ENCODE results near the gene FSTL1.

DNA sequence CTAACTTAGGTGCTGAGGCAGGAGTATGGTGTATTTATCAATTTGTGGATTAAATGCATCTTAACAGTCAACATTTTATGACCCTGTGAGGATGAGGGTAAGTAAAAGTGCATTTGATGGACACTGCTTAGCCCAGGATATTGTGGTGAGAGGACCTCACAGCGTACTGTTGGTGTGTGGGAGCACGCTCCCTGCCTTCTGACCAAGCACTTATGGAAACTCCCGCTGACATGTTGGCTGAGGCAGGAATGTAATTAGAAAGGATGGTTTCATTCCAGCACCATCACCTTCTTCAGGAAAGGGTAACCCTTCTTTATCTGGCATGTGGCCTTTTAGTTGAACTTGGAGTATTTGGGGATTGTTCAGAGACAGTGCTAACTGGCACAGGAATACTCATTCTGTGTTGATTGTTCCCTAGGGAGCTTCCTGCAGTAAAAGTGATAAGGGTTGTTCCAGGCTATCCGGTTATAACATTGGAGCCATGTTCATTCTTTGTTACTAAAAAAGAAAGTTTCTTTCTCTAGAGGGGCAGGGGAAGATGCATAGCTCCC is 11.7 kb upstream of the FSTL1 start:
- TF ChIP-seq TCF7L2 (IDR thresholded peaks at IDR 0.05; ENCODE audit: borderline replicate concordance, low read depth, low read length) (no peak), ZNF596 (tag by site-specific recombination; IDR thresholded peaks at IDR 0.05) (0 out of 2 replicates have a peak, but pooled peaks have one; percentile 7), SCRT1 (tag by site-specific recombination; IDR thresholded peaks at IDR 0.05; ENCODE audit: borderline replicate concordance) (no peak), ZNF561 (tag by site-specific recombination; IDR thresholded peaks at IDR 0.05; ENCODE audit: borderline replicate concordance) (no peak), ZNF530 (tag by site-specific recombination; IDR thresholded peaks at IDR 0.05; ENCODE audit: low read depth) (no peak), ZBTB1 (tag by site-specific recombination; IDR thresholded peaks at IDR 0.05) (no peak), ZNF792 (tag by site-specific recombination; IDR thresholded peaks at IDR 0.05) (no peak), ZNF621 (tag by site-specific recombination; IDR thresholded peaks at IDR 0.05) (no peak), ZNF274 (IDR thresholded peaks at IDR 0.05; ENCODE audit: low read length) (no peak), ZNF274 (tag by site-specific recombination; IDR thresholded peaks at IDR 0.05; ENCODE audit: borderline replicate concordance) (no peak), ZNF214 (tag by site-specific recombination; IDR thresholded peaks at IDR 0.05; ENCODE audit: borderline replicate concordance) (no peak), ZNF585B (tag by site-specific recombination; IDR thresholded peaks at IDR 0.05) (no peak), ZNF138 (tag by site-specific recombination; IDR thresholded peaks at IDR 0.05; ENCODE audit: borderline replicate concordance) (no peak)
- TF ChIP-seq, protein P1, sequence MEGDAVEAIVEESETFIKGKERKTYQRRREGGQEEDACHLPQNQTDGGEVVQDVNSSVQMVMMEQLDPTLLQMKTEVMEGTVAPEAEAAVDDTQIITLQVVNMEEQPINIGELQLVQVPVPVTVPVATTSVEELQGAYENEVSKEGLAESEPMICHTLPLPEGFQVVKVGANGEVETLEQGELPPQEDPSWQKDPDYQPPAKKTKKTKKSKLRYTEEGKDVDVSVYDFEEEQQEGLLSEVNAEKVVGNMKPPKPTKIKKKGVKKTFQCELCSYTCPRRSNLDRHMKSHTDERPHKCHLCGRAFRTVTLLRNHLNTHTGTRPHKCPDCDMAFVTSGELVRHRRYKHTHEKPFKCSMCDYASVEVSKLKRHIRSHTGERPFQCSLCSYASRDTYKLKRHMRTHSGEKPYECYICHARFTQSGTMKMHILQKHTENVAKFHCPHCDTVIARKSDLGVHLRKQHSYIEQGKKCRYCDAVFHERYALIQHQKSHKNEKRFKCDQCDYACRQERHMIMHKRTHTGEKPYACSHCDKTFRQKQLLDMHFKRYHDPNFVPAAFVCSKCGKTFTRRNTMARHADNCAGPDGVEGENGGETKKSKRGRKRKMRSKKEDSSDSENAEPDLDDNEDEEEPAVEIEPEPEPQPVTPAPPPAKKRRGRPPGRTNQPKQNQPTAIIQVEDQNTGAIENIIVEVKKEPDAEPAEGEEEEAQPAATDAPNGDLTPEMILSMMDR (tag by site-specific recombination; IDR thresholded peaks at IDR 0.05), result no peak
- TF ChIP-seq, protein P2, sequence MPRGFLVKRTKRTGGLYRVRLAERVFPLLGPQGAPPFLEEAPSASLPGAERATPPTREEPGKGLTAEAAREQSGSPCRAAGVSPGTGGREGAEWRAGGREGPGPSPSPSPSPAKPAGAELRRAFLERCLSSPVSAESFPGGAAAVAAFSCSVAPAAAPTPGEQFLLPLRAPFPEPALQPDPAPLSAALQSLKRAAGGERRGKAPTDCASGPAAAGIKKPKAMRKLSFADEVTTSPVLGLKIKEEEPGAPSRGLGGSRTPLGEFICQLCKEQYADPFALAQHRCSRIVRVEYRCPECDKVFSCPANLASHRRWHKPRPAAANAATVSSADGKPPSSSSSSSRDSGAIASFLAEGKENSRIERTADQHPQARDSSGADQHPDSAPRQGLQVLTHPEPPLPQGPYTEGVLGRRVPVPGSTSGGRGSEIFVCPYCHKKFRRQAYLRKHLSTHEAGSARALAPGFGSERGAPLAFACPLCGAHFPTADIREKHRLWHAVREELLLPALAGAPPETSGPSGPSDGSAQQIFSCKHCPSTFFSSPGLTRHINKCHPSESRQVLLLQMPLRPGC (tag by site-specific recombination; IDR thresholded peaks at IDR 0.05), result no peak
